ENCODE data around the gene TMPRSS11B.

- no peak for TF ChIP-seq PLSCR1 (CRISPR knock-in tag; IDR thresholded peaks at IDR 0.05; ENCODE audit: borderline replicate concordance)
- TF ChIP-seq ZNF747 (CRISPR knock-in tag; IDR thresholded peaks at IDR 0.05; ENCODE audit: borderline replicate concordance), result no peak
- TF ChIP-seq ELF4 (CRISPR knock-in tag; IDR thresholded peaks at IDR 0.05; ENCODE audit: borderline replicate concordance), result no peak
- no peak for TF ChIP-seq WIZ (CRISPR knock-in tag; IDR thresholded peaks at IDR 0.05)
- TF ChIP-seq ZFP37 (CRISPR knock-in tag; IDR thresholded peaks at IDR 0.05; ENCODE audit: borderline replicate concordance), result no peak
- TF ChIP-seq EED (CRISPR knock-in tag; IDR thresholded peaks at IDR 0.05), result no peak
- TF ChIP-seq ZHX1 (CRISPR knock-in tag; IDR thresholded peaks at IDR 0.05; ENCODE audit: low read depth), result no peak
- no peak for TF ChIP-seq ZNF678 (CRISPR knock-in tag; IDR thresholded peaks at IDR 0.05)
- TF ChIP-seq ZNF687 (CRISPR knock-in tag; IDR thresholded peaks at IDR 0.05), result no peak
- no peak for TF ChIP-seq ZNF792 (CRISPR knock-in tag; IDR thresholded peaks at IDR 0.05)
- TF ChIP-seq CTCF (CRISPR knock-in tag; IDR thresholded peaks at IDR 0.05), result no peak
- TF ChIP-seq RXRA (CRISPR knock-in tag; IDR thresholded peaks at IDR 0.05), result no peak
- no peak for TF ChIP-seq RBFOX2 (IDR thresholded peaks at IDR 0.05; ENCODE audit: low read depth, low read length)
These were observed 68.6 kb downstream of the TMPRSS11B start for GRCh38 chr4:68176904-68177303.
